PFSK-1 (cell line): Measurements from ENCODE around the gene KCNT2.

Source experiments
- POLR2AphosphoS5 ChIP-seq: IDR thresholded peaks from 2 replicates; pipeline ENCODE4 v1.6.1; 2012; ENCODE audit warnings: low read depth, mild to moderate bottlenecking, control low read depth, low read length, moderate library complexity
- REST ChIP-seq, 2 experiments: IDR thresholded peaks; 2 replicates each; pipeline versions ENCODE4 v1.6.1 to v1.8.0; 2011 to 2012; ENCODE audit warnings: low read depth in 2 of 2, low read length in 2 of 2, control low read depth in 1 of 2, inconsistent platforms in 1 of 2, mild to moderate bottlenecking in 1 of 2, moderate library complexity in 1 of 2; ENCODE audit not compliant: insufficient read depth in 1 of 2
- SIN3A ChIP-seq: IDR thresholded peaks from 2 replicates; pipeline ENCODE4 v1.6.1; 2012; ENCODE audit warnings: mild to moderate bottlenecking, low read length, moderate library complexity, borderline replicate concordance; ENCODE audit not compliant: insufficient read depth
- TAF1 ChIP-seq: IDR thresholded peaks from 2 replicates; pipeline ENCODE4 v1.6.1; 2012; ENCODE audit warnings: low read length, control low read depth, borderline replicate concordance; ENCODE audit not compliant: insufficient read depth

- TF ChIP-seq POLR2AphosphoS5 (no peak), SIN3A (no peak), TAF1 (no peak), REST (IDR thresholded peaks at IDR 0.05; ENCODE audit: insufficient read depth in 1 of 2, low read depth in 2 of 2, low read length in 2 of 2) (no peak)
Measured at GRCh38 chr1:196527919-196528318, 80.3 kb downstream of the KCNT2 start.
